ENCODE results near the gene AGBL1.

DNA sequence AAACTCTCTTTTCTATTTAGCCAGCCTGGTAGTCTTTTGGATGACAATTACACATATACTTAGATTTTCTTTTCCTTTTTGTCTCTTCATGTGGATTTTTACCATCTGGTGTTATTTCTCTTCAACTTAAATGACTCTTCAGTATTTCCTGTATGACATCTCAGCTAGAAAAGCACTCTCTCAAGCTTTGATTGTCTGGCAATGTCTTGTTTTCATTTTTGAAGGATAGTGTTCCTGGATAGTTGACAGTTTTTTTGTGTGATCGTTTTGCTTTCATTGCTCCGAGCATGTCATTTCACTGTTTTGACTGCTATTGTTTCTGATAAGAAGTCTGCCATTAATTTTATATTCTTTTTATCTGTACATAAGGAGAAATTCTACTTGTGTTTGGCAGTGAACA lies 766.4 kb downstream of the AGBL1 start:
- TF ChIP-seq, protein P1, sequence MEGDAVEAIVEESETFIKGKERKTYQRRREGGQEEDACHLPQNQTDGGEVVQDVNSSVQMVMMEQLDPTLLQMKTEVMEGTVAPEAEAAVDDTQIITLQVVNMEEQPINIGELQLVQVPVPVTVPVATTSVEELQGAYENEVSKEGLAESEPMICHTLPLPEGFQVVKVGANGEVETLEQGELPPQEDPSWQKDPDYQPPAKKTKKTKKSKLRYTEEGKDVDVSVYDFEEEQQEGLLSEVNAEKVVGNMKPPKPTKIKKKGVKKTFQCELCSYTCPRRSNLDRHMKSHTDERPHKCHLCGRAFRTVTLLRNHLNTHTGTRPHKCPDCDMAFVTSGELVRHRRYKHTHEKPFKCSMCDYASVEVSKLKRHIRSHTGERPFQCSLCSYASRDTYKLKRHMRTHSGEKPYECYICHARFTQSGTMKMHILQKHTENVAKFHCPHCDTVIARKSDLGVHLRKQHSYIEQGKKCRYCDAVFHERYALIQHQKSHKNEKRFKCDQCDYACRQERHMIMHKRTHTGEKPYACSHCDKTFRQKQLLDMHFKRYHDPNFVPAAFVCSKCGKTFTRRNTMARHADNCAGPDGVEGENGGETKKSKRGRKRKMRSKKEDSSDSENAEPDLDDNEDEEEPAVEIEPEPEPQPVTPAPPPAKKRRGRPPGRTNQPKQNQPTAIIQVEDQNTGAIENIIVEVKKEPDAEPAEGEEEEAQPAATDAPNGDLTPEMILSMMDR (conservative IDR thresholded peaks at IDR 0.05) = no peak
- TF ChIP-seq EZH2 (IDR thresholded peaks at IDR 0.05; ENCODE audit: low read depth) = no peak

All from PC-9 (cell line).